Gastroesophageal sphincter (tissue), 4 donors: ENCODE data around the gene FAM131B. TPM values are rescaled to one million over a fixed set of nuclear protein-coding genes. Genes with fewer than 3 reads are reported as not detected.

Experiments used
- small RNA-seq, 4 donors: library from RNA; depleted of rRNA; stranded (forward); fragments of <200 nt; gene quantifications; one replicate each; pipeline ENCODE3, GENCODE V24; 2016
- total RNA-seq, 4 donors: library from RNA; depleted of rRNA; stranded (reverse); fragments of >200 nt; gene quantifications; one replicate each; pipeline ENCODE4 v1.1.0, GENCODE V29; 2016

Gene FAM131B
- total RNA-seq, 4 donors from 2014 or later, result 0.31 to 2.4 (median 1.2) TPM

Small RNA genes within 50 kb of the gene (small RNA-seq; reads per million reads assigned to genes)
- 0.45 to 3.1 (median 1.3) reads per million in 4 donors for gene MIR6892

Other genes with a start within 250 kb of the FAM131B start
- gene PIP, start 230.6 kb downstream of the FAM131B start, total RNA-seq, result 1 to 10 TPM in 1 of 4 donors, not detected in 3; 6.8 TPM
- gene TAS2R39, start 179.3 kb downstream of the FAM131B start, total RNA-seq, result not detected
- gene TAS2R40, start 140.7 kb downstream of the FAM131B start, total RNA-seq, result not detected
- 100 to 1,000 TPM in 3 of 4 donors, 10 to 100 TPM in 1; 98.1 to 128 (median 120) TPM for gene GSTK1, start 99.3 kb downstream of the FAM131B start, total RNA-seq
- 1 to 10 TPM in 1 of 4 donors, under 1 TPM in 2, not detected in 1; 0.40 to 1.4 (median 0.49) TPM for gene TMEM139, start 77.8 kb downstream of the FAM131B start, total RNA-seq
- 10 to 100 TPM; 10.1 to 14.5 (median 13.6) TPM for gene CASP2, start 74.4 kb downstream of the FAM131B start, total RNA-seq
- gene CLCN1, start 46.6 kb downstream of the FAM131B start, total RNA-seq, result not detected
- gene ZYX, start 18.6 kb upstream of the FAM131B start, total RNA-seq, result 100 to 1,000 TPM; 111 to 389 (median 146) TPM
- gene EPHA1, start 46.1 kb upstream of the FAM131B start, total RNA-seq, result 1 to 10 TPM in 1 of 4 donors, under 1 TPM in 1, not detected in 2; 0.78 to 2.5 TPM
- under 1 TPM in 1 of 4 donors, not detected in 3; 0.40 TPM for gene TAS2R60, start 80.7 kb upstream of the FAM131B start, total RNA-seq
- gene TAS2R41, start 115.2 kb upstream of the FAM131B start, total RNA-seq, result not detected
- not detected for gene CTAGE15, start 209.1 kb upstream of the FAM131B start, total RNA-seq